Neural progenitor cell (in vitro differentiated cells): ENCODE results near the gene CD99L2. TPM values are rescaled to one million over a fixed set of nuclear protein-coding genes. Genes with fewer than 3 reads are reported as not detected.

Source experiments
- DNase-seq: peaks from one replicate; pipeline ENCODE4 v3.0.0-alpha.2; 2016; ENCODE audit warnings: low spot score
- H2AFZ ChIP-seq: fragments of 200-600 bp; sonication (generic); replicated peaks from 2 replicates; pipeline ENCODE4 v1.6.1; 2016; ENCODE audit warnings: antibody characterized with exemption
- H3F3A ChIP-seq: fragments of 200-600 bp; sonication (generic); 2 replicates; pipeline ENCODE4 v1.6.1; 2016; ENCODE audit warnings: antibody characterized with exemption, low read depth
- H3K27ac ChIP-seq: fragments of 200-600 bp; sonication (generic); 2 replicates; pipeline ENCODE4 v1.5.1; 2016; ENCODE audit warnings: mild to moderate bottlenecking
- H3K27me3 ChIP-seq: fragments of 200-600 bp; sonication (generic); 2 replicates; pipeline ENCODE4 v1.6.1; 2016; ENCODE audit warnings: mild to moderate bottlenecking, moderate library complexity
- H3K36me3 ChIP-seq: fragments of 200-600 bp; sonication (generic); 2 replicates; pipeline ENCODE4 v1.5.1; 2016
- H3K4me1 ChIP-seq: fragments of 200-600 bp; sonication (generic); 2 replicates; pipeline ENCODE4 v1.6.1; 2016; ENCODE audit warnings: mixed run types
- H3K4me2 ChIP-seq: fragments of 200-600 bp; sonication (generic); 2 replicates; pipeline ENCODE4 v1.6.1; 2016
- H3K4me3 ChIP-seq: fragments of 200-600 bp; sonication (generic); 2 replicates; pipeline ENCODE4 v1.5.1; 2016
- H3K79me2 ChIP-seq: fragments of 200-600 bp; sonication (generic); 2 replicates; pipeline ENCODE4 v1.6.1; 2016; ENCODE audit warnings: low read depth
- H3K9ac ChIP-seq: fragments of 200-600 bp; sonication (generic); 2 replicates; pipeline ENCODE4 v1.6.1; 2016
- H3K9me3 ChIP-seq: fragments of 200-600 bp; sonication (generic); 2 replicates; pipeline ENCODE4 v1.5.1; 2016; ENCODE audit warnings: low read depth
- H4K20me1 ChIP-seq: fragments of 200-600 bp; sonication (generic); 2 replicates; pipeline ENCODE4 v1.6.1; 2016; ENCODE audit warnings: low read depth
- H3K27ac Mint-ChIP-seq: 3 replicates; pipeline ENCODE4 v1.8.0; 2021; ENCODE audit warnings: mixed read lengths
- H3K27me3 Mint-ChIP-seq: 2 replicates; pipeline ENCODE4 v1.8.0; 2022; ENCODE audit warnings: low read depth, mild to moderate bottlenecking, inconsistent platforms, moderate library complexity, mixed read lengths; ENCODE audit not compliant: insufficient read depth
- H3K36me3 Mint-ChIP-seq: 3 replicates; pipeline ENCODE4 v1.8.0; 2021; ENCODE audit warnings: mixed read lengths
- H3K4me1 Mint-ChIP-seq: 3 replicates; pipeline ENCODE4 v1.8.0; 2021; ENCODE audit warnings: mixed read lengths
- H3K4me3 Mint-ChIP-seq: 3 replicates; pipeline ENCODE4 v1.8.0; 2021; ENCODE audit warnings: mild to moderate bottlenecking, moderate library complexity, mixed read lengths
- H3K9me3 Mint-ChIP-seq: 3 replicates; pipeline ENCODE4 v1.8.0; 2020; ENCODE audit warnings: mixed read lengths
- CTCF ChIP-seq: fragments of 200-600 bp; sonication (generic); IDR thresholded peaks from 2 replicates; pipeline ENCODE4 v1.5.1; 2017; ENCODE audit warnings: antibody characterized with exemption, mild to moderate bottlenecking
- EZH2 ChIP-seq: fragments of 200-600 bp; sonication (generic); IDR thresholded peaks from 2 replicates; pipeline ENCODE4 v1.6.1; 2017; ENCODE audit warnings: antibody characterized with exemption, mild to moderate bottlenecking, moderate library complexity
- EZH2phosphoT487 ChIP-seq: fragments of 200-600 bp; sonication (generic); IDR thresholded peaks from 2 replicates; pipeline ENCODE4 v1.6.1; 2017; ENCODE audit warnings: antibody characterized with exemption
- total RNA-seq: library from RNA; depleted of rRNA; stranded (reverse); fragments of >200 nt; gene quantifications from 2 replicates; pipeline ENCODE4 v1.2.3, GENCODE V29; 2015; ENCODE audit warnings: low replicate concordance

Gene CD99L2
- total RNA-seq, 1 donor from 2014 or later, result 24.7 TPM

- Histone ChIP-seq H3F3A (no peaks in the 10 kb centered on the region), H3K4me2 (no peak overlapping the region), H3K27me3 (no peaks in the 10 kb centered on the region), H2AFZ (no peak overlapping the region), H3K79me2 (no peaks in the 10 kb centered on the region), H3K9ac (no peak overlapping the region), H4K20me1 (no peaks in the 10 kb centered on the region), H3K4me1 (no peaks in the 10 kb centered on the region), H3K36me3 (no peaks in the 10 kb centered on the region), H3K4me3 (no peak overlapping the region), H3K27ac (no peak overlapping the region), H3K9me3 (no peaks in the 10 kb centered on the region)
- Mint-ChIP-seq H3K9me3 (peaks cover 2% of the 10 kb centered on the region), H3K27me3 (no peaks in the 10 kb centered on the region), H3K4me1 (no peaks in the 10 kb centered on the region), H3K36me3 (peaks cover 12% of the 10 kb centered on the region), H3K27ac (no peak overlapping the region), H3K4me3 (no peak overlapping the region)
- TF ChIP-seq EZH2phosphoT487, result no peak
- DNase-seq, result no peak
Observed at GRCh38 chrX:150849486-150849885, 49.0 kb downstream of the CD99L2 start.

- Histone ChIP-seq H3K27me3 (no peaks in the 10 kb centered on the region), H3K27ac (no peak overlapping the region), H3K4me2 (no peak overlapping the region), H3K9ac (no peak overlapping the region), H3K36me3 (no peaks in the 10 kb centered on the region), H3F3A (no peaks in the 10 kb centered on the region), H4K20me1 (no peaks in the 10 kb centered on the region), H3K4me1 (no peaks in the 10 kb centered on the region), H3K79me2 (no peaks in the 10 kb centered on the region), H2AFZ (no peak overlapping the region), H3K4me3 (no peak overlapping the region), H3K9me3 (no peaks in the 10 kb centered on the region)
- no peak for TF ChIP-seq CTCF
- TF ChIP-seq EZH2phosphoT487, result no peak
- TF ChIP-seq EZH2, result no peak
- no peaks in the 10 kb centered on the region for H3K27me3 Mint-ChIP-seq
- no peak for DNase-seq
- no peak overlapping the region for H3K4me3 Mint-ChIP-seq
- peaks cover 2% of the 10 kb centered on the region for H3K9me3 Mint-ChIP-seq
- H3K36me3 Mint-ChIP-seq, result peaks cover 10% of the 10 kb centered on the region
- no peaks in the 10 kb centered on the region for H3K4me1 Mint-ChIP-seq
- no peak overlapping the region for H3K27ac Mint-ChIP-seq
Observed at GRCh38 chrX:150848914-150849365, 49.5 kb downstream of the CD99L2 start.

GRCh38 chrX:150847088-150847487, 51.4 kb downstream of the CD99L2 start:
- TF ChIP-seq CTCF (no peak), EZH2phosphoT487 (no peak), EZH2 (no peak)
- Histone ChIP-seq H2AFZ (no peak overlapping the region), H3K4me3 (no peak overlapping the region), H4K20me1 (no peaks in the 10 kb centered on the region), H3K9me3 (no peaks in the 10 kb centered on the region), H3K36me3 (no peaks in the 10 kb centered on the region), H3K79me2 (no peaks in the 10 kb centered on the region), H3K9ac (no peak overlapping the region), H3K4me2 (no peak overlapping the region), H3K27ac (no peak overlapping the region), H3F3A (no peaks in the 10 kb centered on the region), H3K4me1 (no peaks in the 10 kb centered on the region), H3K27me3 (no peaks in the 10 kb centered on the region)
- peaks cover 7% of the 10 kb centered on the region for H3K4me1 Mint-ChIP-seq
- DNase-seq, result no peak
- H3K36me3 Mint-ChIP-seq, result peaks cover 5% of the 10 kb centered on the region
- H3K27me3 Mint-ChIP-seq, result no peaks in the 10 kb centered on the region
- H3K27ac Mint-ChIP-seq, result no peak overlapping the region
- H3K9me3 Mint-ChIP-seq, result peaks cover 2% of the 10 kb centered on the region
- no peak overlapping the region for H3K4me3 Mint-ChIP-seq

GRCh38 chrX:150846130-150846529, 52.3 kb downstream of the CD99L2 start:
- no peaks in the 10 kb centered on the region for H3K79me2 ChIP-seq
- no peaks in the 10 kb centered on the region for H3K9me3 ChIP-seq
- Mint-ChIP-seq H3K4me3 (no peak overlapping the region), H3K36me3 (peaks cover 2% of the 10 kb centered on the region), H3K27ac (no peak overlapping the region), H3K4me1 (peaks cover 7% of the 10 kb centered on the region), H3K27me3 (no peaks in the 10 kb centered on the region), H3K9me3 (peaks cover 2% of the 10 kb centered on the region)
- H3K4me2 ChIP-seq, result no peak overlapping the region
- no peaks in the 10 kb centered on the region for H3F3A ChIP-seq
- TF ChIP-seq EZH2phosphoT487 (no peak), CTCF (no peak)
- H3K36me3 ChIP-seq, result no peaks in the 10 kb centered on the region
- no peak overlapping the region for H3K27ac ChIP-seq
- no peaks in the 10 kb centered on the region for H4K20me1 ChIP-seq
- no peak for DNase-seq
- no peaks in the 10 kb centered on the region for H3K4me1 ChIP-seq
- no peak overlapping the region for H3K4me3 ChIP-seq
- no peak overlapping the region for H2AFZ ChIP-seq
- no peaks in the 10 kb centered on the region for H3K27me3 ChIP-seq
- H3K9ac ChIP-seq, result no peak overlapping the region
